ENCODE measurements around the gene NFATC2. TPM values are rescaled to one million over a fixed set of nuclear protein-coding genes. Genes with fewer than 3 reads are reported as not detected.

NFATC2 gene
- total RNA-seq, 1 donor from 2014 or later, result 3.9 TPM

- H3K36me3 ChIP-seq (ENCODE audit: insufficient read depth, low read length), result no peaks in the 10 kb centered on the region
- no peaks in the 10 kb centered on the region for H3K79me2 ChIP-seq (ENCODE audit: insufficient read depth, low read length)
- no peak overlapping the region for H3K4me2 ChIP-seq (ENCODE audit: low read length)
- H3K27me3 Mint-ChIP-seq (ENCODE audit: low read depth, unreplicated experiment), result no peaks in the 10 kb centered on the region
- H3K4me1 ChIP-seq (ENCODE audit: insufficient read depth, low read length), result peaks cover 24% of the 10 kb centered on the region
- H3K9me3 ChIP-seq (ENCODE audit: insufficient read depth, low read depth, low read length), result no peaks in the 10 kb centered on the region
- no peaks in the 10 kb centered on the region for H3K36me3 Mint-ChIP-seq (ENCODE audit: low read depth, unreplicated experiment)
- H3K9ac ChIP-seq (ENCODE audit: low read length), result no peak overlapping the region
- H3K27me3 ChIP-seq (ENCODE audit: insufficient read depth, low read length), result no peaks in the 10 kb centered on the region
- no peak for DNase-seq (ENCODE audit: low read depth)
- H3K27ac Mint-ChIP-seq (ENCODE audit: unreplicated experiment), result no peak overlapping the region
- no peak overlapping the region for H3K4me3 Mint-ChIP-seq (ENCODE audit: unreplicated experiment)
- no peaks in the 10 kb centered on the region for H4K20me1 ChIP-seq (ENCODE audit: insufficient read depth, low read length)
- no peak overlapping the region for H2AFZ ChIP-seq (ENCODE audit: low read depth, low read length)
- H3K4me3 ChIP-seq (ENCODE audit: insufficient read depth, low read depth, low read length), result no peak overlapping the region
- no peaks in the 10 kb centered on the region for H3K9me3 Mint-ChIP-seq (ENCODE audit: unreplicated experiment)
- peaks cover 23% of the 10 kb centered on the region for H3K4me1 Mint-ChIP-seq (ENCODE audit: low read depth, unreplicated experiment)
- no peak for FAIRE-seq
- TF ChIP-seq EZH2 (IDR thresholded peaks at IDR 0.05; ENCODE audit: insufficient read depth, low read length) (no peak), CTCF (IDR thresholded peaks at IDR 0.05; ENCODE audit: insufficient read depth, low read depth, low read length) (no peak)
- no peak overlapping the region for H3K27ac ChIP-seq (ENCODE audit: low read depth, low read length)
Measured at GRCh38 chr20:51484141-51484815, 58.2 kb downstream of the NFATC2 start.

- H3K9me3 Mint-ChIP-seq (ENCODE audit: unreplicated experiment), result no peaks in the 10 kb centered on the region
- H2AFZ ChIP-seq (ENCODE audit: low read depth, low read length), result no peak overlapping the region
- H3K4me3 ChIP-seq (ENCODE audit: insufficient read depth, low read depth, low read length), result no peak overlapping the region
- H3K36me3 Mint-ChIP-seq (ENCODE audit: low read depth, unreplicated experiment), result no peaks in the 10 kb centered on the region
- H3K4me2 ChIP-seq (ENCODE audit: low read length), result no peak overlapping the region
- FAIRE-seq (no peak), DNase-seq (ENCODE audit: low read depth) (no peak)
- no peak overlapping the region for H3K27ac ChIP-seq (ENCODE audit: low read depth, low read length)
- H3K9me3 ChIP-seq (ENCODE audit: insufficient read depth, low read depth, low read length), result no peaks in the 10 kb centered on the region
- H3K27me3 ChIP-seq (ENCODE audit: insufficient read depth, low read length), result no peaks in the 10 kb centered on the region
- H3K79me2 ChIP-seq (ENCODE audit: insufficient read depth, low read length), result no peaks in the 10 kb centered on the region
- no peaks in the 10 kb centered on the region for H4K20me1 ChIP-seq (ENCODE audit: insufficient read depth, low read length)
- no peak overlapping the region for H3K4me3 Mint-ChIP-seq (ENCODE audit: unreplicated experiment)
- H3K4me1 Mint-ChIP-seq (ENCODE audit: low read depth, unreplicated experiment), result peaks cover 16% of the 10 kb centered on the region
- H3K27ac Mint-ChIP-seq (ENCODE audit: unreplicated experiment), result no peak overlapping the region
- no peaks in the 10 kb centered on the region for H3K36me3 ChIP-seq (ENCODE audit: insufficient read depth, low read length)
- H3K9ac ChIP-seq (ENCODE audit: low read length), result no peak overlapping the region
- no peaks in the 10 kb centered on the region for H3K27me3 Mint-ChIP-seq (ENCODE audit: low read depth, unreplicated experiment)
- TF ChIP-seq EZH2 (IDR thresholded peaks at IDR 0.05; ENCODE audit: insufficient read depth, low read length) (no peak), CTCF (IDR thresholded peaks at IDR 0.05; ENCODE audit: insufficient read depth, low read depth, low read length) (no peak)
- H3K4me1 ChIP-seq (ENCODE audit: insufficient read depth, low read length), result peaks cover 17% of the 10 kb centered on the region
Measured at GRCh38 chr20:51482836-51483473, 59.6 kb downstream of the NFATC2 start.

All from astrocyte (in vitro differentiated cells and primary cell).